ENCODE data around the gene HOXD4. TPM values are rescaled to one million over a fixed set of nuclear protein-coding genes. Genes with fewer than 3 reads are reported as not detected.

HOXD4 gene
- total and polyA plus RNA-seq, 7 donors: 0.60 to 8.0 (median 3.8) TPM; not detected in 1

- Histone ChIP-seq H3K36me3 (no peaks in the 10 kb centered on the region), H3K27me3 (peaks cover 52 to 92% (median 72%) of the 10 kb centered on the region in 3 donors), H3K4me3 (peak overlapping the region in 3 of 4 donors; percentile 22 to 34 (median 33)), H3K27ac (peak overlapping the region in 1 of 4 donors; percentile 12), H3K4me1 (peaks cover 0 to 19% (median 13%) of the 10 kb centered on the region in 4 donors), H3K9me3 (no peaks in the 10 kb centered on the region)
- intact Hi-C loops (cut with DNase I): no loop called here
- TF ChIP-seq POLR2AphosphoS5 (IDR thresholded peaks at IDR 0.05) (no peak), POLR2A (IDR thresholded peaks at IDR 0.05) (no peak), CTCF (IDR thresholded peaks at IDR 0.05) (no peak), EP300 (IDR thresholded peaks at IDR 0.05) (no peak)
- DNase-seq: no peak
- WGBS, 2 donors: 27 to 37% methylated on average over 12 of the region's 12 CpGs
These were observed 26.3 kb downstream of the HOXD4 start for GRCh38 chr2:176177580-176178037.

GRCh38 chr2:176178038-176178756 is 26.8 kb downstream of the HOXD4 start:
- no peaks in the 10 kb centered on the region for H3K36me3 ChIP-seq
- peak overlapping the region in 2 of 4 donors; percentile 12 to 25 for H3K27ac ChIP-seq
- no peak for DNase-seq
- peaks cover 0 to 19% (median 13%) of the 10 kb centered on the region in 4 donors for H3K4me1 ChIP-seq
- 13 to 28% methylated on average over 68 of the region's 68 CpGs for WGBS, 2 donors
- H3K9me3 ChIP-seq: no peaks in the 10 kb centered on the region
- H3K27me3 ChIP-seq: peaks cover 46 to 86% (median 66%) of the 10 kb centered on the region in 3 donors
- H3K4me3 ChIP-seq: peak overlapping the region in 3 of 4 donors; percentile 22 to 34 (median 33)
- intact Hi-C loops (cut with DNase I): no loop called here
- TF ChIP-seq POLR2AphosphoS5 (IDR thresholded peaks at IDR 0.05): no peak
- TF ChIP-seq CTCF (IDR thresholded peaks at IDR 0.05): no peak
- TF ChIP-seq EP300 (IDR thresholded peaks at IDR 0.05): no peak
- TF ChIP-seq POLR2A (IDR thresholded peaks at IDR 0.05): no peak

- TF ChIP-seq CTCF (IDR thresholded peaks at IDR 0.05) (no peak), POLR2A (IDR thresholded peaks at IDR 0.05) (no peak), POLR2AphosphoS5 (IDR thresholded peaks at IDR 0.05) (no peak), EP300 (IDR thresholded peaks at IDR 0.05) (no peak)
- Histone ChIP-seq H3K9me3 (no peaks in the 10 kb centered on the region), H3K27me3 (peaks cover 40 to 83% (median 60%) of the 10 kb centered on the region in 3 donors), H3K27ac (peak overlapping the region in 2 of 4 donors; percentile 12 to 25), H3K36me3 (no peaks in the 10 kb centered on the region), H3K4me1 (peaks cover 0 to 19% (median 13%) of the 10 kb centered on the region in 4 donors), H3K4me3 (peak overlapping the region in 3 of 4 donors; percentile 22 to 34 (median 33))
- intact Hi-C loops (cut with DNase I): no loop called here
- DNase-seq: no peak
- 25 to 28% methylated on average over 7 of the region's 7 CpGs for WGBS, 2 donors
These were observed 27.5 kb downstream of the HOXD4 start for GRCh38 chr2:176178757-176179295.

- Histone ChIP-seq H3K27ac (no peak overlapping the region), H3K4me1 (peaks cover 0 to 15% (median 12%) of the 10 kb centered on the region in 4 donors), H3K27me3 (peaks cover 20 to 81% (median 43%) of the 10 kb centered on the region in 3 donors), H3K4me3 (no peak overlapping the region), H3K36me3 (no peaks in the 10 kb centered on the region), H3K9me3 (no peaks in the 10 kb centered on the region)
- DNase-seq: no peak
- TF ChIP-seq POLR2AphosphoS5 (IDR thresholded peaks at IDR 0.05) (no peak), CTCF (IDR thresholded peaks at IDR 0.05) (no peak), POLR2A (IDR thresholded peaks at IDR 0.05) (no peak), EP300 (IDR thresholded peaks at IDR 0.05) (no peak)
- intact Hi-C loops (cut with DNase I): no loop called here
- 69 to 94% methylated on average over 3 of the region's 3 CpGs for WGBS, 2 donors
These were observed 30.2 kb downstream of the HOXD4 start for GRCh38 chr2:176181551-176181950.

Measured in sigmoid colon (tissue), 7 donors.